Suprapubic skin (tissue), 4 donors: ENCODE results near the gene ETV6. TPM values are rescaled to one million over a fixed set of nuclear protein-coding genes. Genes with fewer than 3 reads are reported as not detected.

Source experiments
- DNase-seq, 2 donors: peaks; one replicate each; pipeline ENCODE4 v3.0.0-alpha.2; 2019; ENCODE audit warnings: low spot score in 2 of 2
- H3K27ac ChIP-seq: fragments of 200-600 bp; sonication (generic); one replicate; pipeline ENCODE4 v1.5.1; 2019
- H3K27me3 ChIP-seq: fragments of 200-600 bp; sonication (generic); one replicate; pipeline ENCODE4 v1.5.1; 2019
- H3K36me3 ChIP-seq: fragments of 200-600 bp; sonication (generic); one replicate; pipeline ENCODE4 v1.5.1; 2019
- H3K4me1 ChIP-seq: fragments of 200-600 bp; sonication (generic); one replicate; pipeline ENCODE4 v1.5.1; 2019
- H3K4me3 ChIP-seq: fragments of 200-600 bp; sonication (generic); one replicate; pipeline ENCODE4 v1.5.1; 2019; ENCODE audit warnings: mild to moderate bottlenecking
- H3K9me3 ChIP-seq: fragments of 200-600 bp; sonication (generic); one replicate; pipeline ENCODE4 v1.5.1; 2019
- CTCF ChIP-seq, 2 donors: fragments of 200-600 bp in 1 of 2; fragments of 450-650 bp in 1 of 2; sonication (generic) in 1 of 2; IDR thresholded peaks; one replicate each; pipeline ENCODE4 v1.5.1; 2016 to 2019; ENCODE audit warnings: antibody characterized with exemption in 2 of 2, mild to moderate bottlenecking in 1 of 2, moderate library complexity in 1 of 2
- EP300 ChIP-seq: sonication (generic); formaldehyde crosslinking; IDR thresholded peaks from one replicate; pipeline ENCODE4 v1.6.1; 2017; ENCODE audit warnings: antibody characterized with exemption
- POLR2A ChIP-seq, 2 donors: fragments of 450-650 bp; IDR thresholded peaks; one replicate each; pipeline ENCODE4 v1.6.1; 2017; ENCODE audit warnings: antibody characterized with exemption in 2 of 2, mild to moderate bottlenecking in 2 of 2, moderate library complexity in 2 of 2
- POLR2AphosphoS5 ChIP-seq, 3 donors: sonication (generic); formaldehyde crosslinking; IDR thresholded peaks; one replicate each; pipeline ENCODE4 v1.6.1; 2017; ENCODE audit warnings: antibody characterized with exemption in 3 of 3
- WGBS: methylation state at CpG from one replicate; pipeline ENCODE4 v1.1.5; 2018; 5-methylcytosine and 5-hydroxymethylcytosine counted together
- total RNA-seq, 4 donors: library from RNA; depleted of rRNA; stranded (reverse); fragments of >200 nt; gene quantifications; one replicate each; pipeline ENCODE4 v1.1.0, GENCODE V29; 2016

ETV6 gene
- total RNA-seq, 4 donors from 2014 or later, result 16.9 to 41.4 (median 25.1) TPM

- Histone ChIP-seq H3K4me1 (peaks cover 12% of the 10 kb centered on the region), H3K36me3 (no peaks in the 10 kb centered on the region), H3K27me3 (no peaks in the 10 kb centered on the region), H3K9me3 (no peaks in the 10 kb centered on the region), H3K27ac (no peak overlapping the region), H3K4me3 (no peak overlapping the region)
- WGBS, result 97% methylated on average over 3 of the region's 3 CpGs
- TF ChIP-seq CTCF (IDR thresholded peaks at IDR 0.05) (no peak), POLR2A (IDR thresholded peaks at IDR 0.05) (no peak), POLR2AphosphoS5 (IDR thresholded peaks at IDR 0.05) (no peak), EP300 (no peak)
- no peak for DNase-seq
Measured at GRCh38 chr12:11820476-11820875, 171.0 kb downstream of the ETV6 start.

- no peaks in the 10 kb centered on the region for H3K27me3 ChIP-seq
- WGBS, result 91% methylated on average over 10 of the region's 10 CpGs
- no peak overlapping the region for H3K4me3 ChIP-seq
- DNase-seq, result no peak
- H3K9me3 ChIP-seq, result no peaks in the 10 kb centered on the region
- no peaks in the 10 kb centered on the region for H3K36me3 ChIP-seq
- no peak overlapping the region for H3K27ac ChIP-seq
- TF ChIP-seq POLR2A (IDR thresholded peaks at IDR 0.05) (no peak), CTCF (IDR thresholded peaks at IDR 0.05) (no peak), POLR2AphosphoS5 (IDR thresholded peaks at IDR 0.05) (no peak), EP300 (no peak)
- H3K4me1 ChIP-seq, result peaks cover 12% of the 10 kb centered on the region
Measured at GRCh38 chr12:11821386-11822080, 172.1 kb downstream of the ETV6 start.

GRCh38 chr12:11822081-11822834 is 172.8 kb downstream of the ETV6 start:
- 47% methylated on average over 15 of the region's 15 CpGs for WGBS
- DNase-seq, result no peak
- no peak for TF ChIP-seq POLR2AphosphoS5 (IDR thresholded peaks at IDR 0.05)
- TF ChIP-seq EP300, result no peak
- no peak for TF ChIP-seq POLR2A (IDR thresholded peaks at IDR 0.05)
- no peak for TF ChIP-seq CTCF (IDR thresholded peaks at IDR 0.05)
- Histone ChIP-seq H3K36me3 (no peaks in the 10 kb centered on the region), H3K4me3 (no peak overlapping the region), H3K9me3 (no peaks in the 10 kb centered on the region), H3K27ac (no peak overlapping the region), H3K27me3 (no peaks in the 10 kb centered on the region), H3K4me1 (peaks cover 16% of the 10 kb centered on the region)

GRCh38 chr12:11823043-11823442 is 173.6 kb downstream of the ETV6 start:
- Histone ChIP-seq H3K36me3 (no peaks in the 10 kb centered on the region), H3K27me3 (no peaks in the 10 kb centered on the region), H3K27ac (no peak overlapping the region), H3K4me3 (no peak overlapping the region), H3K9me3 (no peaks in the 10 kb centered on the region), H3K4me1 (peaks cover 20% of the 10 kb centered on the region)
- TF ChIP-seq POLR2A (IDR thresholded peaks at IDR 0.05), result no peak
- no peak for TF ChIP-seq CTCF (IDR thresholded peaks at IDR 0.05)
- TF ChIP-seq EP300, result no peak
- TF ChIP-seq POLR2AphosphoS5 (IDR thresholded peaks at IDR 0.05), result no peak
- no peak for DNase-seq
- 84% methylated on average over 7 of the region's 7 CpGs for WGBS

- TF ChIP-seq CTCF (IDR thresholded peaks at IDR 0.05) (no peak), POLR2AphosphoS5 (IDR thresholded peaks at IDR 0.05) (no peak), POLR2A (IDR thresholded peaks at IDR 0.05) (no peak), EP300 (no peak)
- H3K27ac ChIP-seq, result no peak overlapping the region
- no peak overlapping the region for H3K4me3 ChIP-seq
- no peaks in the 10 kb centered on the region for H3K9me3 ChIP-seq
- DNase-seq, result no peak
- H3K4me1 ChIP-seq, result peaks cover 20% of the 10 kb centered on the region
- H3K27me3 ChIP-seq, result no peaks in the 10 kb centered on the region
- 98% methylated on average over 9 of the region's 9 CpGs for WGBS
- no peaks in the 10 kb centered on the region for H3K36me3 ChIP-seq
Measured at GRCh38 chr12:11823593-11823992, 174.1 kb downstream of the ETV6 start.
